ENCODE measurements around the gene MARS1.
A peak's percentile ranks its signal among the peaks of the same experiment; 100 is the strongest.

The MARS1 gene

GRCh38 chr12:57473392-57473791 lies 14.5 kb upstream of the MARS1 start:
- DNase-seq (ENCODE audit: low spot score), result no peak

- DNase-seq (ENCODE audit: low spot score), result no peak
These were observed 14.0 kb upstream of the MARS1 start for GRCh38 chr12:57473886-57474285.

GRCh38 chr12:57474430-57474829 lies 13.4 kb upstream of the MARS1 start:
- no peak for DNase-seq (ENCODE audit: low spot score)

GRCh38 chr12:57474862-57475261 lies 13.0 kb upstream of the MARS1 start:
- no peak for DNase-seq (ENCODE audit: low spot score)

- no peak for DNase-seq (ENCODE audit: low spot score)
These were observed 12.4 kb upstream of the MARS1 start for GRCh38 chr12:57475271-57476161.

GRCh38 chr12:57476162-57476992 lies 11.5 kb upstream of the MARS1 start:
- no peak for DNase-seq (ENCODE audit: low spot score)

- DNase-seq (ENCODE audit: low spot score), result no peak
These were observed 10.7 kb upstream of the MARS1 start for GRCh38 chr12:57476993-57477709.

GRCh38 chr12:57477710-57478681 lies 9.9 kb upstream of the MARS1 start:
- DNase-seq (ENCODE audit: low spot score), result peak; percentile 46

- DNase-seq (ENCODE audit: low spot score), result no peak
These were observed 8.9 kb upstream of the MARS1 start for GRCh38 chr12:57479043-57479375.

GRCh38 chr12:57479376-57480115 lies 8.3 kb upstream of the MARS1 start, which contains the start of gene ARHGAP9:
ARHGAP9 (minus strand) TSS chr12:57479866; CDS start chr12:57479406, 460 bp downstream.
- DNase-seq (ENCODE audit: low spot score), result no peak

GRCh38 chr12:57481671-57482070 lies 6.2 kb upstream of the MARS1 start:
- DNase-seq (ENCODE audit: low spot score), result no peak

- DNase-seq (ENCODE audit: low spot score), result peak; percentile 86
These were observed 4.4 kb upstream of the MARS1 start for GRCh38 chr12:57483466-57483865.

GRCh38 chr12:57485695-57486094 lies 2.2 kb upstream of the MARS1 start:
- no peak for DNase-seq (ENCODE audit: low spot score)

GRCh38 chr12:57487055-57487596 lies 742 bp upstream of the MARS1 start:
- no peak for DNase-seq (ENCODE audit: low spot score)

- DNase-seq (ENCODE audit: low spot score), result no peak
These were observed 711 bp downstream of the MARS1 start for GRCh38 chr12:57488402-57489156.

GRCh38 chr12:57489157-57489641 lies 1.3 kb downstream of the MARS1 start:
- DNase-seq (ENCODE audit: low spot score), result peak; percentile 72

GRCh38 chr12:57490126-57490525 lies 2.3 kb downstream of the MARS1 start:
- no peak for DNase-seq (ENCODE audit: low spot score)

GRCh38 chr12:57491393-57492280 lies 3.8 kb downstream of the MARS1 start:
- no peak for DNase-seq (ENCODE audit: low spot score)
